Neutrophil (primary cell): ENCODE measurements around the gene TGM5.

Source experiments
- H3K27ac ChIP-seq: fragments of 200-600 bp; sonication (generic); 2 replicates; pipeline ENCODE4 v1.5.1; 2016; ENCODE audit warnings: mild to moderate bottlenecking, moderate library complexity
- H3K27me3 ChIP-seq: fragments of 200-600 bp; sonication (generic); 2 replicates; pipeline ENCODE4 v1.6.0; 2016; ENCODE audit warnings: mild to moderate bottlenecking
- H3K36me3 ChIP-seq: fragments of 200-600 bp; sonication (generic); 2 replicates; pipeline ENCODE4 v1.5.1; 2017
- H3K4me1 ChIP-seq, 2 experiments: fragments of 200-600 bp in 1 of 2; sonication (generic) in 1 of 2; 1 replicate in 1 of 2; 2 replicates in 1 of 2; pipeline versions ENCODE4 v1.5.1 to v1.6.1; 2013 to 2016; ENCODE audit warnings: low read depth in 1 of 2, low read length in 1 of 2, mild to moderate bottlenecking in 1 of 2, moderate library complexity in 1 of 2; ENCODE audit not compliant: control insufficient read depth in 1 of 2, insufficient read depth in 1 of 2
- H3K4me3 ChIP-seq, 2 experiments: fragments of 200-600 bp in 1 of 2; sonication (generic) in 1 of 2; 1 replicate in 1 of 2; 2 replicates in 1 of 2; pipeline ENCODE4 v1.5.1; 2013 to 2016; ENCODE audit warnings: low read depth in 1 of 2, low read length in 1 of 2, mild to moderate bottlenecking in 1 of 2, moderate library complexity in 1 of 2
- H3K9me3 ChIP-seq: fragments of 200-600 bp; sonication (generic); 2 replicates; pipeline ENCODE4 v1.5.1; 2016
- CTCF ChIP-seq: fragments of 200-600 bp; sonication (generic); IDR thresholded peaks from 2 replicates; pipeline ENCODE4 v1.5.1; 2016; ENCODE audit warnings: antibody characterized with exemption

Gene TGM5

GRCh38 chr15:43268111-43269105, 1.7 kb upstream of the TGM5 start:
- Histone ChIP-seq H3K4me3 (peak overlapping the region in 1 of 2 experiments; percentile 13), H3K27ac (peak overlapping the region; percentile 95), H3K36me3 (no peaks in the 10 kb centered on the region), H3K4me1 (peaks cover 57 to 69% of the 10 kb centered on the region in 2 experiments), H3K27me3 (no peaks in the 10 kb centered on the region), H3K9me3 (no peaks in the 10 kb centered on the region)
- TF ChIP-seq CTCF, result no peak

- H3K36me3 ChIP-seq, result no peaks in the 10 kb centered on the region
- no peaks in the 10 kb centered on the region for H3K27me3 ChIP-seq
- H3K9me3 ChIP-seq, result no peaks in the 10 kb centered on the region
These were observed 711 bp upstream of the TGM5 start for GRCh38 chr15:43267439-43267838.

GRCh38 chr15:43266386-43266785, 342 bp downstream of the TGM5 start:
- peak overlapping the region; percentile 31 for H3K27ac ChIP-seq
- H3K4me1 ChIP-seq, result peaks cover 42 to 50% of the 10 kb centered on the region in 2 experiments
- no peaks in the 10 kb centered on the region for H3K27me3 ChIP-seq
- H3K36me3 ChIP-seq, result no peaks in the 10 kb centered on the region
- no peak overlapping the region for H3K4me3 ChIP-seq
- H3K9me3 ChIP-seq, result no peaks in the 10 kb centered on the region
- TF ChIP-seq CTCF, result no peak

More at GRCh38 chr15:43267439-43267838, 711 bp upstream of the TGM5 start:
- Histone ChIP-seq H3K27ac (no peak overlapping the region), H3K4me3 (no peak overlapping the region), H3K4me1 (peaks cover 53 to 61% of the 10 kb centered on the region in 2 experiments)
- TF ChIP-seq CTCF, result no peak

GRCh38 chr15:43260011-43260615, 6.6 kb downstream of the TGM5 start:
- TF ChIP-seq CTCF, result no peak
- H3K9me3 ChIP-seq, result no peaks in the 10 kb centered on the region
- H3K4me1 ChIP-seq, result no peaks in the 10 kb centered on the region
- no peak overlapping the region for H3K4me3 ChIP-seq
- no peak overlapping the region for H3K27ac ChIP-seq
- no peaks in the 10 kb centered on the region for H3K27me3 ChIP-seq
- no peaks in the 10 kb centered on the region for H3K36me3 ChIP-seq

GRCh38 chr15:43258781-43259180, 7.9 kb downstream of the TGM5 start:
- Histone ChIP-seq H3K4me1 (peaks cover under 1 to 3% of the 10 kb centered on the region in 2 experiments), H3K36me3 (no peaks in the 10 kb centered on the region), H3K27me3 (no peaks in the 10 kb centered on the region)

More at GRCh38 chr15:43258781-43259180, 7.9 kb downstream of the TGM5 start:
- Histone ChIP-seq H3K4me3 (no peak overlapping the region), H3K9me3 (no peaks in the 10 kb centered on the region), H3K27ac (no peak overlapping the region)
- no peak for TF ChIP-seq CTCF
